Thoracic aorta (tissue), 2 donors: ENCODE measurements around the gene TUT1. TPM values are rescaled to one million over a fixed set of nuclear protein-coding genes. Genes with fewer than 3 reads are reported as not detected.

Source experiments
- ATAC-seq: fragments of 150-250 bp; one replicate; pipeline ENCODE4 v1.8.0; 2017; ENCODE audit warnings: low read depth; ENCODE audit not compliant: insufficient number of reproducible peaks, low FRiP score
- DNase-seq: peaks from one replicate; pipeline ENCODE4 v3.0.0-alpha.2; 2020; ENCODE audit warnings: low spot score
- H3K27ac ChIP-seq, 2 donors: fragments of 200-600 bp; sonication (generic); 1 replicate in 1 of 2; 2 replicates in 1 of 2; pipeline ENCODE4 v1.5.1; 2016; ENCODE audit warnings: mild to moderate bottlenecking in 2 of 2, moderate library complexity in 2 of 2
- H3K27me3 ChIP-seq: fragments of 200-600 bp; sonication (generic); replicated peaks from 2 replicates; pipeline ENCODE4 v1.6.0; 2016; ENCODE audit warnings: mild to moderate bottlenecking; ENCODE audit not compliant: insufficient read depth
- H3K36me3 ChIP-seq: fragments of 200-600 bp; sonication (generic); one replicate; pipeline ENCODE4 v1.5.1; 2016
- H3K4me1 ChIP-seq, 2 donors: fragments of 200-600 bp; sonication (generic); 1 replicate in 1 of 2; 2 replicates in 1 of 2; pipeline versions ENCODE4 v1.5.1 to v1.6.0; 2016; ENCODE audit warnings: low read depth in 2 of 2, mild to moderate bottlenecking in 1 of 2; ENCODE audit not compliant: control insufficient read depth in 1 of 2
- H3K4me3 ChIP-seq: fragments of 200-600 bp; sonication (generic); 2 replicates; pipeline ENCODE4 v1.5.1; 2016; ENCODE audit warnings: mild to moderate bottlenecking
- H3K9me3 ChIP-seq: fragments of 200-600 bp; sonication (generic); 2 replicates; pipeline ENCODE4 v1.5.1; 2016
- total RNA-seq, 2 donors: library from RNA; depleted of rRNA; stranded (reverse); fragments of >200 nt; gene quantifications; one replicate each; pipeline versions ENCODE4 v1.1.0 to v1.2.3, GENCODE V29; 2016
- TF ChIP-seq, protein P1 (sequence below): fragments of 200-600 bp; sonication (generic); IDR thresholded peaks from one replicate; pipeline ENCODE4 v1.5.1; 2019; ENCODE audit warnings: antibody characterized with exemption

TUT1 gene
- total RNA-seq, 2 donors from 2014 or later = 9.5 to 12.5 TPM

GRCh38 chr11:62601372-62602140, 10.2 kb upstream of the TUT1 start, which contains the start of gene MTA2:
Gene MTA2 (minus strand): TSS chr11:62601865. CDS start chr11:62601450, 415 bp downstream.
- Histone ChIP-seq H3K36me3 (peaks cover 34% of the 10 kb centered on the region), H3K27me3 (no peaks in the 10 kb centered on the region), H3K4me3 (peak within 1 kb of the TSS; percentile 98), H3K9me3 (no peaks in the 10 kb centered on the region), H3K27ac (peak within 1 kb of the TSS; percentile 98 to 99), H3K4me1 (peaks cover 20 to 40% of the 10 kb centered on the region in 2 donors)
- TF ChIP-seq, protein P1, sequence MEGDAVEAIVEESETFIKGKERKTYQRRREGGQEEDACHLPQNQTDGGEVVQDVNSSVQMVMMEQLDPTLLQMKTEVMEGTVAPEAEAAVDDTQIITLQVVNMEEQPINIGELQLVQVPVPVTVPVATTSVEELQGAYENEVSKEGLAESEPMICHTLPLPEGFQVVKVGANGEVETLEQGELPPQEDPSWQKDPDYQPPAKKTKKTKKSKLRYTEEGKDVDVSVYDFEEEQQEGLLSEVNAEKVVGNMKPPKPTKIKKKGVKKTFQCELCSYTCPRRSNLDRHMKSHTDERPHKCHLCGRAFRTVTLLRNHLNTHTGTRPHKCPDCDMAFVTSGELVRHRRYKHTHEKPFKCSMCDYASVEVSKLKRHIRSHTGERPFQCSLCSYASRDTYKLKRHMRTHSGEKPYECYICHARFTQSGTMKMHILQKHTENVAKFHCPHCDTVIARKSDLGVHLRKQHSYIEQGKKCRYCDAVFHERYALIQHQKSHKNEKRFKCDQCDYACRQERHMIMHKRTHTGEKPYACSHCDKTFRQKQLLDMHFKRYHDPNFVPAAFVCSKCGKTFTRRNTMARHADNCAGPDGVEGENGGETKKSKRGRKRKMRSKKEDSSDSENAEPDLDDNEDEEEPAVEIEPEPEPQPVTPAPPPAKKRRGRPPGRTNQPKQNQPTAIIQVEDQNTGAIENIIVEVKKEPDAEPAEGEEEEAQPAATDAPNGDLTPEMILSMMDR = no peak
- ATAC-seq (peak; percentile 82), DNase-seq (peak; percentile 90)

DNA sequence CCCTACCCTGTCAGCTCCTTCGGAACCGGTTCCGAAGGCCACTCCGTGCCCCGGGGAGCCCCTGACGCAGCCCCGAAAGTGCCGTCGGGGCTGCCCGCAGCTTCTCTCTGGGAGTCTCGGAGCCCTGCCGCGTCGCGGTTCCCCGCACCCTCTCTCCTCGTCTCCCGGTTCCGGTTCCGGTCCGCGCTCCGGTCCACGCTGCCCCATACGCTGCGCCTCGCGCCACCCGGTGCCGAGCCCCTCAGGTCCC, 9.7 kb upstream of the TUT1 start:
- Histone ChIP-seq H3K9me3 (no peaks in the 10 kb centered on the region), H3K27ac (peak overlapping the region; percentile 98 to 99), H3K36me3 (peaks cover 34% of the 10 kb centered on the region), H3K4me1 (peaks cover 20 to 40% of the 10 kb centered on the region in 2 donors), H3K4me3 (peak overlapping the region; percentile 98), H3K27me3 (no peaks in the 10 kb centered on the region)
- ATAC-seq (no peak), DNase-seq (no peak)
- TF ChIP-seq, protein P1 = no peak

- Histone ChIP-seq H3K4me1 (peaks cover 20 to 40% of the 10 kb centered on the region in 2 donors), H3K4me3 (peak overlapping the region; percentile 98), H3K27ac (peak overlapping the region; percentile 98 to 99), H3K36me3 (peaks cover 34% of the 10 kb centered on the region), H3K27me3 (no peaks in the 10 kb centered on the region), H3K9me3 (no peaks in the 10 kb centered on the region)
- TF ChIP-seq, protein P1 = no peak
- no peak for ATAC-seq
- no peak for DNase-seq
These were observed 9.2 kb upstream of the TUT1 start for GRCh38 chr11:62600367-62601121.

GRCh38 chr11:62599901-62600300, 8.6 kb upstream of the TUT1 start:
- H3K4me1 ChIP-seq = peaks cover 20 to 40% of the 10 kb centered on the region in 2 donors
- no peaks in the 10 kb centered on the region for H3K9me3 ChIP-seq
- DNase-seq (no peak), ATAC-seq (no peak)
- TF ChIP-seq, protein P1 = no peak
- peak overlapping the region; percentile 98 for H3K4me3 ChIP-seq
- H3K27me3 ChIP-seq = no peaks in the 10 kb centered on the region
- H3K27ac ChIP-seq = peak overlapping the region; percentile 98 to 99
- peaks cover 37% of the 10 kb centered on the region for H3K36me3 ChIP-seq

DNA sequence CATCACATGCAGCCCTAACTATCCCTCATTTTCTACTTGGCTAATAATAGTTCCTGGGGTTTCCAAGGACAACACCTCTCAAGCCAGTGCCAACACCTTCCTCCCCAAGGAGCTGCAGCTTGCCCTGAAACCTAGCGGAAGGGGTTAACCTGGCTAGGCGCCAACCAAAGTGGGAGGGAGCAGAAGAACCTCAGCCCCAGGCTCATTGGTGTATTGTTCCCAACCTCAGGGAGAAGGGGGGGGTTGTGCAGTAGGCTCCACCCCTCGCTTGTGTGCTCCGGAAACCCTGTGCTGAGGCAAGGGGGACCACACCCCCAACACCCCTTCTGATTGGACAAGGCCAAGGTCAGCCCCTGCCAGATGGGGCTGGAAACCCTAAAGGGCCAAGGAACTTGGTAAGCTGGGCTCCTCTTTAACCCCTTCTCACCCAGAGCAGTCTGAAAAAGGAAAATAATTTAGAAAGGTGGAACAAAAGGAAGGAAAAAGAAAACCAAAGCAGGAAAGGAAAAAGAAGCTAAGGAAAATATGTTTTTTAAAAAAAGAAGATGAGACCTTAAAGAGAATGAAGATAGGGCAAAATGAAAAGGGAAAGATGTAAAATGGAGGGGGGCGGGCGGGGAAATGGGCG, 7.9 kb upstream of the TUT1 start:
- peaks cover 20 to 40% of the 10 kb centered on the region in 2 donors for H3K4me1 ChIP-seq
- H3K9me3 ChIP-seq = no peaks in the 10 kb centered on the region
- peak overlapping the region; percentile 98 to 99 for H3K27ac ChIP-seq
- no peaks in the 10 kb centered on the region for H3K27me3 ChIP-seq
- ATAC-seq (peak; percentile 78), DNase-seq (peak; percentile 95)
- H3K4me3 ChIP-seq = peak overlapping the region; percentile 98
- H3K36me3 ChIP-seq = peaks cover 45% of the 10 kb centered on the region
- TF ChIP-seq, protein P1 = no peak
